Retinal pigment epithelial cell (primary cell): ENCODE results near the gene SYTL1.

ENCODE experiments used
- DNase-seq: peaks from one replicate; pipeline ENCODE4 v3.0.0-alpha.2; 2010; ENCODE audit warnings: low read depth
- H3K4me3 ChIP-seq: 2 replicates; pipeline ENCODE4 v1.5.1; 2011; ENCODE audit warnings: mild to moderate bottlenecking, low read length, control low read depth, moderate library complexity
- CTCF ChIP-seq: conservative IDR thresholded peaks from 2 replicates; pipeline ENCODE4 v1.5.1; 2011; ENCODE audit warnings: low read depth, low read length, control low read depth, inconsistent platforms

The SYTL1 gene

DNA sequence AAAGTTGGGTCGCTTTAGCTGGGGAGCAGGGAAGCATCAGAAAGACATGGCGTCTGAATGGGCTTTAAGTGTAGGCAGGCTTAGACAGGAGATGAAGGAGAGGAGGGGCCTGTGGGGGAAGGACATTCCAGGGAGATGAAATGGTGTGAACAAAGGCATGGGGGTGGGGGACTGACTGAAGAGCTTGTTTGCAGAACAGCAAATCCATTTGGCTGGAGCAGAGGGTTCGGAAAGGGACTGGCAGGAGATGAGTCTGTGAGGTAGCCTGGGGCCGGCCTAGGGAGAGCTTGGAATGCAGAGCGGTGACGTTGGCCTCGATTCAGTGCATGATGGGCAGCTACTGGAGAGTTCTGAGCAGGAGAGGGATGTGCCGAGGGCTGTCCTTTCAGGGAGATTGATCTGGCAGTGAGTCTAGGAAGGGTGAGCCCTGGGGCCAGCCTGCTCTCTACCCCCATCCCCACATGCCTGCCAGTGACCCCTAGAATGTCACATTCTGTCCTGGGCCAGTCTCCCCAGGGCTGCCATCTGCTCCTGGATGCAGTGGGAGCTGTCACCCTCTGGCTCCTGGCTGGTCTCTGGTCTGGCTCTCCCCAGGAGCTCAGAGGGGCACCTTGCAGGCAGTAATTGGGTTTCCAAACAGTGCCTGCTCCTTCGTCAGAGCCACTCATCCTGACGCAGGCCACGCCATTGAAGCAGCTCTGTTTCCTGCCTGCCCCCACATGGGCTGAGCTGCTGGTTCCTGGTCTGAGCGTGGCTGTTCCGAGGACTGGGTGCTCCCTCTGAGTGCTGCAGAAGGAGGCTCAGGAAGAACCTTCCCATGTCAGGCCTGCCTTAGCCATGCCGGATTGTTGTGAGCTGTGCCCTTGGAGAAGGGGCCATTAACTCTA is 42.2 kb upstream of the SYTL1 start:
- no peak for TF ChIP-seq CTCF
- DNase-seq, result peak; percentile 59
- H3K4me3 ChIP-seq, result no peak overlapping the region

- peak; percentile 97 for TF ChIP-seq CTCF
- DNase-seq, result peak; percentile 55
- no peak overlapping the region for H3K4me3 ChIP-seq
Measured at GRCh38 chr1:27300341-27301051, 41.3 kb upstream of the SYTL1 start.

- no peak for DNase-seq
- no peak for TF ChIP-seq CTCF
- no peak overlapping the region for H3K4me3 ChIP-seq
Measured at GRCh38 chr1:27301052-27301422, 40.8 kb upstream of the SYTL1 start.

- H3K4me3 ChIP-seq, result no peak overlapping the region
- no peak for DNase-seq
- TF ChIP-seq CTCF, result no peak
Measured at GRCh38 chr1:27301582-27302199, 40.1 kb upstream of the SYTL1 start.

- DNase-seq, result no peak
- H3K4me3 ChIP-seq, result no peak overlapping the region
- no peak for TF ChIP-seq CTCF
Measured at GRCh38 chr1:27302612-27303011, 39.2 kb upstream of the SYTL1 start.

- TF ChIP-seq CTCF, result no peak
- DNase-seq, result no peak
- H3K4me3 ChIP-seq, result no peak overlapping the region
Measured at GRCh38 chr1:27303509-27303908, 38.3 kb upstream of the SYTL1 start.
